SK-N-MC (cell line): ENCODE data around the gene ZEB2.

ENCODE experiments used
- EZH2 ChIP-seq: fragments of 200-600 bp; sonication (generic); IDR thresholded peaks from one replicate; pipeline ENCODE4 v1.6.1; 2017; ENCODE audit warnings: antibody characterized with exemption
- POLR2AphosphoS5 ChIP-seq: IDR thresholded peaks from 2 replicates; pipeline ENCODE4 v1.6.1; 2012; ENCODE audit warnings: mild to moderate bottlenecking, low read depth, low read length, borderline replicate concordance

DNA sequence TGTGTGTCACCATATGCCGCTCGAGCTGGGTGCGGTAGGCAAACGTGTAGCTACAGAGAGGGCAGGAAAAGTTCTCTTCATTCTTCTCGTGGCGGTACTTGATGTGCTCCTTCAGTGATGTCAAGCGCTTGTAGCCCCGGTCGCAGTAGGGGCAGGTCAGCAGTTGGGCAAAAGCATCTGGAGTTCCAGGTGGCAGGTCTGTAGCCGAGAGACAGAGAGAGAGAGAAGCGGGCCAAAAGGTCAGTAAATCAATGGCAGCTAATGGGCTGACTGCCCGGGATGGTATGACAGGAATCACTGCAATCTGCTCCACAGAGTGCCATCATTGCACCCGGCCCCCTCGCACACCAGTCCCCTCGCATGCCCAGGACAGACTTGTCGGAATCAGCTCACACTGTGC lies 116.0 kb downstream of the ZEB2 start:
- no peak for TF ChIP-seq POLR2AphosphoS5
- TF ChIP-seq EZH2 = no peak
